PC-9 (cell line): ENCODE data around the gene KLRC3. TPM values are rescaled to one million over a fixed set of nuclear protein-coding genes. Genes with fewer than 3 reads are reported as not detected.
"Not testable (repeated sequence)": the region's sequence is repeated elsewhere in the genome, so short reads cannot be mapped to it uniquely, and the experiment has no call there.

Source experiments
- BruUV-seq: library from RNA; stranded (reverse); fragments of 400-500 nt; replicated peaks from 2 replicates; lab custom pipeline; 2021; lab: Mats Ljungman, UMichigan
- CTCF ChIA-PET: fragments of 300-600 bp; sonication (Branson Sonifier 250); formaldehyde crosslinking; loops from one replicate; lab custom pipeline; 2022; ENCODE audit warnings: antibody characterized with exemption; lab: Charles Lee
- POLR2A ChIA-PET: fragments of 300-600 bp; sonication (Branson Sonifier 250); formaldehyde crosslinking; loops from one replicate; lab custom pipeline; 2022; ENCODE audit warnings: antibody characterized with exemption; ENCODE audit not compliant: unreplicated experiment; lab: Charles Lee
- DNase-seq, 2 experiments: peaks; one replicate each; pipeline versions ENCODE4 v3.0.0 to v3.0.0-alpha.2; 2015 to 2022; ENCODE audit warnings: mixed read lengths in 1 of 2
- H2AFZ ChIP-seq: fragments of 200-600 bp; sonication (generic); 2 replicates; pipeline ENCODE4 v1.8.1; 2017; ENCODE audit warnings: antibody characterized with exemption
- H3F3A ChIP-seq: fragments of 200-600 bp; sonication (generic); 2 replicates; pipeline ENCODE4 v1.8.1; 2017; ENCODE audit warnings: antibody characterized with exemption, mild to moderate bottlenecking, low read depth; ENCODE audit not compliant: insufficient read depth
- H3K27ac ChIP-seq: fragments of 200-600 bp; sonication (generic); 2 replicates; pipeline ENCODE4 v1.6.1; 2016; ENCODE audit warnings: mixed run types
- H3K27me3 ChIP-seq: fragments of 200-600 bp; sonication (generic); 2 replicates; pipeline ENCODE4 v1.6.1; 2016; ENCODE audit warnings: low read depth, mixed run types; ENCODE audit not compliant: insufficient read depth
- H3K36me3 ChIP-seq: fragments of 200-600 bp; sonication (generic); 2 replicates; pipeline ENCODE4 v1.6.1; 2016; ENCODE audit warnings: low read depth, mixed run types
- H3K4me1 ChIP-seq: fragments of 200-600 bp; sonication (generic); replicated peaks from 2 replicates; pipeline ENCODE4 v1.6.1; 2016; ENCODE audit warnings: mixed run types; ENCODE audit not compliant: insufficient read depth
- H3K4me2 ChIP-seq: fragments of 200-600 bp; sonication (generic); 2 replicates; pipeline ENCODE4 v1.6.1; 2017; ENCODE audit warnings: mixed run types
- H3K4me3 ChIP-seq: fragments of 200-600 bp; sonication (generic); 2 replicates; pipeline ENCODE4 v1.6.1; 2016; ENCODE audit warnings: mixed run types
- H3K79me2 ChIP-seq: fragments of 200-600 bp; sonication (generic); 2 replicates; pipeline ENCODE4 v1.6.1; 2017; ENCODE audit warnings: low read depth, mixed run types
- H3K9me2 ChIP-seq: fragments of 200-600 bp; sonication (generic); 2 replicates; pipeline ENCODE4 v1.8.1; 2017; ENCODE audit warnings: mild to moderate bottlenecking; ENCODE audit not compliant: insufficient read depth
- H3K9me3 ChIP-seq: fragments of 200-600 bp; sonication (generic); 2 replicates; pipeline ENCODE4 v1.8.1; 2016; ENCODE audit warnings: low read depth; ENCODE audit not compliant: insufficient read depth
- H4K20me1 ChIP-seq: fragments of 200-600 bp; sonication (generic); 2 replicates; pipeline ENCODE4 v1.8.1; 2017; ENCODE audit not compliant: insufficient read depth
- EZH2 ChIP-seq: fragments of 200-600 bp; sonication (generic); IDR thresholded peaks from 2 replicates; pipeline ENCODE4 v1.8.0; 2017; ENCODE audit warnings: antibody characterized with exemption, low read depth
- intact Hi-C: fragments of 100-400 bp; cut with micrococcal nuclease; formaldehyde crosslinking; loops from one replicate; pipeline ENCODE4 v1.10.0; 2022; ENCODE audit not compliant: unreplicated experiment
- total RNA-seq: library from RNA; stranded (reverse); gene quantifications from 2 replicates; pipeline ENCODE4 v1.2.3, GENCODE V29; 2021
- TF ChIP-seq, protein P1 (sequence below): fragments of 200-600 bp; sonication (generic); conservative IDR thresholded peaks from 2 replicates; pipeline ENCODE4 v1.6.1; 2017; ENCODE audit warnings: mixed run types, antibody characterized with exemption, mild to moderate bottlenecking, moderate library complexity

Gene KLRC3
- total RNA-seq, 1 experiment from 2014 or later: not detected

GRCh38 chr12:10369557-10370415 is 50.6 kb downstream of the KLRC3 start:
- intact Hi-C loops: loop anchor here (5.0 to 10.0 kb wide), 2 partner anchors 37 to 385 kb away; no protein-coding TSS in a partner anchor
- no peaks in the 10 kb centered on the region for H4K20me1 ChIP-seq
- H3F3A ChIP-seq: no peaks in the 10 kb centered on the region; the same call in 1 of the 2 replicates

GRCh38 chr12:10368206-10369171 is 51.9 kb downstream of the KLRC3 start:
- Histone ChIP-seq H3K27ac (no peak overlapping the region), H3K9me2 (no peaks in the 10 kb centered on the region), H3K4me3 (no peak overlapping the region), H3K4me2 (no peak overlapping the region), H3K4me1 (peaks cover 17% of the 10 kb centered on the region), H3K79me2 (no peaks in the 10 kb centered on the region), H3K36me3 (no peaks in the 10 kb centered on the region), H4K20me1 (no peaks in the 10 kb centered on the region), H2AFZ (no peak overlapping the region), H3F3A (no peaks in the 10 kb centered on the region; the same call in 1 of the 2 replicates), H3K27me3 (no peaks in the 10 kb centered on the region), H3K9me3 (no peaks in the 10 kb centered on the region)
- BruUV-seq: no TSS peak
- DNase-seq: no peak
- intact Hi-C loops: loop anchor here (5.0 to 10.0 kb wide), 2 partner anchors 36 to 386 kb away; no protein-coding TSS in a partner anchor
- ChIA-PET CTCF (no interaction called here), POLR2A (no interaction called here)
- TF ChIP-seq, protein P1, sequence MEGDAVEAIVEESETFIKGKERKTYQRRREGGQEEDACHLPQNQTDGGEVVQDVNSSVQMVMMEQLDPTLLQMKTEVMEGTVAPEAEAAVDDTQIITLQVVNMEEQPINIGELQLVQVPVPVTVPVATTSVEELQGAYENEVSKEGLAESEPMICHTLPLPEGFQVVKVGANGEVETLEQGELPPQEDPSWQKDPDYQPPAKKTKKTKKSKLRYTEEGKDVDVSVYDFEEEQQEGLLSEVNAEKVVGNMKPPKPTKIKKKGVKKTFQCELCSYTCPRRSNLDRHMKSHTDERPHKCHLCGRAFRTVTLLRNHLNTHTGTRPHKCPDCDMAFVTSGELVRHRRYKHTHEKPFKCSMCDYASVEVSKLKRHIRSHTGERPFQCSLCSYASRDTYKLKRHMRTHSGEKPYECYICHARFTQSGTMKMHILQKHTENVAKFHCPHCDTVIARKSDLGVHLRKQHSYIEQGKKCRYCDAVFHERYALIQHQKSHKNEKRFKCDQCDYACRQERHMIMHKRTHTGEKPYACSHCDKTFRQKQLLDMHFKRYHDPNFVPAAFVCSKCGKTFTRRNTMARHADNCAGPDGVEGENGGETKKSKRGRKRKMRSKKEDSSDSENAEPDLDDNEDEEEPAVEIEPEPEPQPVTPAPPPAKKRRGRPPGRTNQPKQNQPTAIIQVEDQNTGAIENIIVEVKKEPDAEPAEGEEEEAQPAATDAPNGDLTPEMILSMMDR: no peak
- no peak for TF ChIP-seq EZH2

More at GRCh38 chr12:10369557-10370415, 50.6 kb downstream of the KLRC3 start:
- POLR2A ChIA-PET: no interaction called here
- CTCF ChIA-PET: no interaction called here
- Histone ChIP-seq H3K4me1 (peaks cover 11% of the 10 kb centered on the region), H3K9me2 (no peaks in the 10 kb centered on the region), H3K9me3 (no peaks in the 10 kb centered on the region), H2AFZ (no peak overlapping the region), H3K79me2 (no peaks in the 10 kb centered on the region), H3K4me2 (no peak overlapping the region), H3K27ac (no peak overlapping the region), H3K4me3 (no peak overlapping the region), H3K36me3 (no peaks in the 10 kb centered on the region), H3K27me3 (no peaks in the 10 kb centered on the region)
- BruUV-seq: no TSS peak
- TF ChIP-seq, protein P1: no peak
- no peak for TF ChIP-seq EZH2
- no peak for DNase-seq

- BruUV-seq, H3K9me3 ChIP-seq: not testable (repeated sequence)
Measured at GRCh38 chr12:10367714-10368113, 52.7 kb downstream of the KLRC3 start.

More at GRCh38 chr12:10367714-10368113, 52.7 kb downstream of the KLRC3 start:
- H3K79me2 ChIP-seq, H3K27me3 ChIP-seq, H3K4me3 ChIP-seq, H3F3A ChIP-seq, H3K4me2 ChIP-seq, H3K9me2 ChIP-seq, H2AFZ ChIP-seq, DNase-seq, H4K20me1 ChIP-seq, H3K27ac ChIP-seq, POLR2A ChIA-PET, H3K36me3 ChIP-seq: not testable (repeated sequence)
- CTCF ChIA-PET: interaction anchor here (0.5 to 0.8 kb wide), 2 partner anchors 194 to 358 kb away, joined by 3 to 8 read pairs; no protein-coding TSS in a partner anchor
- peaks cover 17% of the 10 kb centered on the region for H3K4me1 ChIP-seq
- intact Hi-C loops: loop anchor here (5.0 to 10.0 kb wide), 2 partner anchors 35 to 387 kb away; no protein-coding TSS in a partner anchor
